Smooth muscle cell of bladder (primary cell): ENCODE measurements around the gene WBP2. TPM values are rescaled to one million over a fixed set of nuclear protein-coding genes. Genes with fewer than 3 reads are reported as not detected.

Experiments
- total RNA-seq: library from RNA; depleted of rRNA; stranded (reverse); fragments of >200 nt; gene quantifications from 2 replicates; pipeline ENCODE4 v1.2.3, GENCODE V29; 2014

Gene WBP2
- total RNA-seq: 22.3 and 22.5 TPM in 2 replicates

DNA sequence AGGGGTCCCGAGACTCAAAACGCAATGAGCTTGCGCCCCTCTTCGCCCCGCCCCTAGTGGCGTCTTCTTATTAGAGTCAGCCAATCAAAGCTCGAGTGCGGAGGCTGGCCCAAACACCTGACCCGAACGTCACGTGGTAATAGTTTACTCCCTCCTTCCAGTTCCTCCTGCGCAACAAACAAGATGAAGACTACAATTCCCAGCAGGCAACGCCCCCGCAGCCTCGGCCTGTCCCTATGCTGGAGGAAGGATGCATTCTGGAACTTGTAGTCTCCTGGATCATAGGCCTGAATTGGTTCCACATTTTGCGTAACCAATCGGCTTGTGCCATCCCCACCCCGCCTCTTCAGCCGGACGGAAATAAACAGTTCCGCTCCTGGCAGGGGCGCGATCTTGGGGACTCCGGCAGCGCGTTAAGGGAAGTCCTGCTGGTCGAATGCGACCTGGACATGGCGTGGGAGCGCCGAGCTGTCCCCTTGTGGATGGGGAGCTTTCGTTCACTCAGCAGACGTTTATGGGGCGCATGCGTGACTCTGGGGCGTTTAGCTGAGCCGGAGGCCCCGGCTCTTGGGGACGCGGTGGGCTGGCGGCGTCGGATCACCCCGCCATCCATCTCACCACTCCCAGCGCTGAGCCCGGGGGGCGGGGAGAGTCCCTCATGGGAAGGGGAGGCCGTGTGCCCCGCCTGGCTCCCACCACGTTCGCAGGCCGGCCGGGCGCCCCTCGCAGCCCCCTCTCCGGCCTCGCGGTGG is at the start of gene WBP2:
Gene WBP2 (minus strand): TSS at position 26 of the 752 bp plus-strand sequence. CDS start 38 bp downstream, outside the sequence.

DNA sequence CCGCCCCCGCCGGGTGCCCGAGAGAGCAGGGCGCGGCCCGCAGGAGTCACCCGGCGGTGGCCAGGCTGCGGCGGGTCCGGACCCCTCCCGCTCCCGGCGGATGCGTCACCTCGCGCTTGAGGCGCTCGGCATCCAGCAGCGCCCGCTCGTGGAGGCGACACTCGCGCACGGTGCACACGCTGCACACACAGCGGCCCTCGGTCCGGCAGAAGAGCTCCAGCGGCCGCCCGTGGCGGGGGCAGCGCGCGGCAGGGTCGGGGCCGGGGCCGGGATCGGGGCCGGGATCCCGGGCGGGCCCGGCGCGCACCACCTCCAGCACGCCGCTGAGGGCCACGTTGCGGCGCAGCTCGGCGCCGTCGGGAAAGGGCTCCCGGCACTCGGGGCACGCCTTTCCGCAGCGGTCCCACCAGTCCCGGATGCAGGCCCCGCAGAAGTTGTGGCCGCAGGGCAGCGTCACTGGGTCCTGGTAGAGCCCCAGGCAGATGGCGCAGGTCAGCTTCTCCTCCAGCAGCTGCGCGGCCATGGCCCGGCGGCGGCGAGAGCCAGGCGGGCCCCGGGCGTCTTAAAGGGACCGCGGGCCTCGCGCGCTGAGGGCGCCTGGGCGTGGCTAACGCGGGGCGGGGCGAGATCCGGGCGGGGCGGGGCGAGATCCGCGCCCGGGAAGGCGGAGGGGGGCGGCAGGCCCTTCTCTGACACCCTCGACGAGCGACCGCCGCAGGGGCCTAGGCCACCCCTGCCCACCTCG is 41.5 kb upstream of the WBP2 start, which contains the start of gene TRIM65:
Gene TRIM65 (minus strand): TSS at position 537 of the 745 bp plus-strand sequence. CDS start 14 bp downstream, at position 523.

DNA sequence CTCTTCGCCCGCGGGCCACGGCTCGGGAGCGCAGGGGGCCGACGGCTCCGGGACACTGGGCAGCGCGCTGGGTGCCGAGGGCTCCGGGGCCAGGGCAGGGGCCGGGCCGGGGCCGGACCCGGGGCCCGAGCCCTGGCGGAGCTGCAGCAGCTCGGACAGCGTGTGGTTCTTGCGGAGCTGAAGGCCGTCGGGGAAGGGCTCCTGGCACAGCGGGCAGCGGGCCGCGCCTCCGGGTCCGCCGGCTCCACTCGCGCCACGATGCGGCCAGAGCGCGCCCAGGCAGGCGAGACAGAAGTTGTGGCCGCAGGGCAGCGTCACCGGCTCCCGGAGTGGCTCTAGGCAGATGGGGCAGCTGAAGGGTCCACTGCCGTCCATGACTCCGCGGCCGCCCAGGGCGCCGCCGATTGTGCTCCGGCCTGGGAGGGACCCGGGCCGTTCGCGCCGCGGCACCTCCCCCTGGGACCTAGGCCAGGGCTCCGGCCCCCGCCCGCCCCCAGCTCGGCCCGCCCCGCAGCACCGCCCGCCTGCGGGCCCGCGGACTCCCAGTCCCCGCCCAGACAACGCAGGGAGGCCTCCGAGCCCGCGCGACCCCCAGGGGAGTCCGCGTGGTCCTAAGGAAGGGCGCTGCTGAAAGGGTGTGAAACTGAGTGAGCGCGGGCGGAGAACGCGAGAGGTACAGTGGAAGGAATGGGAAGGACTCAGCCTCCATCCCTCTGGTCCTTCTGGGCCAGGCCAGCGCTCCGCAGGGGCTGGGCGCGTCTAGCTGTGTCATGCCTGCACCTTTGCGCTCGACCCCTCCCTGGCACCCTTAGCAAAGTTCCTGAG is 23.3 kb upstream of the WBP2 start, which contains the start of gene TRIM47:
Gene TRIM47 (minus strand): TSS at position 408 of the 825 bp plus-strand sequence. CDS start 33 bp downstream, at position 375.

DNA sequence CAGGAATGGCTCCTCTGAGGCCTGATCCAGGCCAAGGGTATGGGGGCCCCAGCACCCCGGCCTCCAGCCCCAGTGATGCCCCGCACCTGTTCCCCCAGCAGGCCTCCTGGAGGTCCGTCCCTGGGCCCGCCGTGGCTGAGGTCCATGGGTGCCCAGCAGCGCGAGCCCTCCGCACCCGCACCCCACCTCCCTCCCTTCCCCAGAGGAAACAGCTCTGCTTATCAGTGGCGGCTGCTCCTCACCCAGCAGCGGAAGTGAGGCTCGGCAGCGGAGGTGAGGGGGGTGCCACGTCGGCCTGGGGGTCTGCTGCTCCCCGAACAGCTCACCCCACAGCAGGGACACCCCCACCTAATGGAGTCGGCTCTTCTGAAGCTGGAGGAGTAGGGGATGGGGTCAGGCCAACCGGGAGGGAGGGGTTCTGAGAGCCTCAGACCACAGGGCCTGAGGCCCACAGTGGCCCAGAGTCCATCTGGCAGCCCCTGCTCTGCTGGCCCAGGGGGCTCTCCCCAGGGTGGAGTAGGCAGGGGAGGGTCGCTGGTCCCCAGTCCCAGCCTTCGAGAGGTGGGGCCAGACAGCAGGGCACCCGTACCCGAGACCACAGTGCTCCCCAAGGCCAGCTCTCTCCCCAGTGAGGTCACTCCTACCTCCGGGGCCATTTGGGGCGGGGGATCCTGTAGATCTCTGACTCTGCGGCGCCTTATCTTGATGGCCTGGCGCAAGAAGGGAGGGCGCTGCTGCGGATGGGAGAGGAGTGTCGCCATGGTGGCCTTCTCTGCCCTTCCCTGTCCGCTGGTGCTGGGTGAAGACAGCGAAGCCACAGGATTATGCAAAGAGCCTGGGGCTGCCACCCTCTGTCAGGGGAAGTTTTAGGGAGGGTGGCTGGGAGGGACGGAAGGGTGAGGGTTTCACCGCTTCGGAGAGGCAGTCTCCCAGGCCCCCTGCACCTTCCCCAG is 11.3 kb downstream of the WBP2 start, which contains the start of gene UNC13D:
Gene UNC13D (minus strand): TSS at position 828 of the 953 bp plus-strand sequence. CDS start 67 bp downstream, at position 761.

Other genes with a start within 250 kb of the WBP2 start
- gene SMIM5, start 221.9 kb downstream of the WBP2 start, total RNA-seq: not detected in 2 replicates
- 14.6 and 19.6 TPM in 2 replicates for gene RECQL5, start 188.2 kb downstream of the WBP2 start, total RNA-seq
- gene SAP30BP, start 188.0 kb downstream of the WBP2 start, total RNA-seq: 47.8 and 51.7 TPM in 2 replicates
- gene ITGB4, start 133.9 kb downstream of the WBP2 start, total RNA-seq: 0.28 TPM in 2 replicates
- gene GALK1, start 90.1 kb downstream of the WBP2 start, total RNA-seq: 43.2 and 49.0 TPM in 2 replicates
- 10.0 and 15.1 TPM in 2 replicates for gene UNK, start 70.5 kb downstream of the WBP2 start, total RNA-seq
- 0.46 and 0.57 TPM in 2 replicates for gene UNC13D, start 10.9 kb downstream of the WBP2 start, total RNA-seq
- gene TRIM47, start 23.2 kb upstream of the WBP2 start, total RNA-seq: 12.3 and 14.1 TPM in 2 replicates
- 13.5 and 16.1 TPM in 2 replicates for gene TRIM65, start 41.6 kb upstream of the WBP2 start, total RNA-seq
- 21.4 and 21.9 TPM in 2 replicates for gene MRPL38, start 49.5 kb upstream of the WBP2 start, total RNA-seq
- 8.8 and 15.0 TPM in 2 replicates for gene FBF1, start 85.7 kb upstream of the WBP2 start, total RNA-seq
- gene ACOX1, start 123.8 kb upstream of the WBP2 start, total RNA-seq: 49.1 and 63.6 TPM in 2 replicates
- 14.1 and 15.5 TPM in 2 replicates for gene TEN1, start 123.9 kb upstream of the WBP2 start, total RNA-seq
- 0.71 and 0.92 TPM in 2 replicates for gene CDK3, start 145.5 kb upstream of the WBP2 start, total RNA-seq
- gene EVPL, start 172.0 kb upstream of the WBP2 start, total RNA-seq: under 0.01 TPM in 2 replicates
- 24.6 and 45.7 TPM in 2 replicates for gene SRP68, start 217.2 kb upstream of the WBP2 start, total RNA-seq
- gene GALR2, start 219.4 kb upstream of the WBP2 start, total RNA-seq: 0.14 TPM in 1 of 2 replicates, not detected in the other
- not detected in 2 replicates for gene ZACN, start 223.8 kb upstream of the WBP2 start, total RNA-seq
- gene EXOC7, start 248.5 kb upstream of the WBP2 start, total RNA-seq: 78.6 and 82.0 TPM in 2 replicates